DND-41 (cell line): ENCODE results near the gene ZFYVE28.

Experiments
- ATAC-seq: fragments of 200-7000 bp; cut with Tn5 transposase; 3 replicates; pipeline ENCODE4 v1.9.1; 2021; ENCODE audit warnings: low read depth; ENCODE audit not compliant: insufficient read depth
- DNase-seq: peaks from one replicate; pipeline ENCODE4 v3.0.0-alpha.2; 2020
- H2AFZ ChIP-seq: 2 replicates; pipeline ENCODE4 v1.6.0; 2012; ENCODE audit warnings: low read depth, low read length
- H3K27ac ChIP-seq: 2 replicates; pipeline ENCODE4 v1.5.1; 2012; ENCODE audit warnings: low read length, inconsistent platforms
- H3K27me3 ChIP-seq: fragments of 200-600 bp; sonication (generic); 2 replicates; pipeline ENCODE4 v1.6.0; 2012; ENCODE audit warnings: low read length, mild to moderate bottlenecking, inconsistent platforms; ENCODE audit not compliant: insufficient read depth, poor library complexity
- H3K36me3 ChIP-seq: 2 replicates; pipeline ENCODE4 v1.5.1; 2012; ENCODE audit warnings: low read length, inconsistent platforms; ENCODE audit not compliant: insufficient read depth
- H3K4me1 ChIP-seq: 2 replicates; pipeline ENCODE4 v1.5.1; 2012; ENCODE audit warnings: mild to moderate bottlenecking, low read length; ENCODE audit not compliant: insufficient read depth
- H3K4me2 ChIP-seq: 2 replicates; pipeline ENCODE4 v1.6.0; 2012; ENCODE audit warnings: mild to moderate bottlenecking, moderate library complexity, low read length, inconsistent platforms; ENCODE audit not compliant: insufficient read depth
- H3K4me3 ChIP-seq, 2 experiments: fragments of 200-600 bp in 1 of 2; shearing (Covaris generic) in 1 of 2; 2 replicates each; pipeline ENCODE4 v1.5.1; 2012 to 2016; ENCODE audit warnings: inconsistent platforms in 2 of 2, low read length in 2 of 2, mild to moderate bottlenecking in 2 of 2, low read depth in 1 of 2, moderate library complexity in 1 of 2
- H3K79me2 ChIP-seq: 2 replicates; pipeline ENCODE4 v1.6.0; 2012; ENCODE audit warnings: low read length, inconsistent platforms; ENCODE audit not compliant: insufficient read depth
- H3K9ac ChIP-seq: 2 replicates; pipeline ENCODE4 v1.6.0; 2012; ENCODE audit warnings: low read depth, mild to moderate bottlenecking, inconsistent platforms, low read length, moderate library complexity
- H3K9me3 ChIP-seq: 2 replicates; pipeline ENCODE4 v1.5.1; 2012; ENCODE audit warnings: low read length, moderate library complexity, mild to moderate bottlenecking, inconsistent platforms; ENCODE audit not compliant: insufficient read depth, severe bottlenecking
- H4K20me1 ChIP-seq: 2 replicates; pipeline ENCODE4 v1.6.0; 2012; ENCODE audit warnings: low read length; ENCODE audit not compliant: insufficient read depth
- CTCF ChIP-seq: IDR thresholded peaks from 2 replicates; pipeline ENCODE4 v1.5.1; 2012; ENCODE audit warnings: borderline replicate concordance, low read length, moderate library complexity, mild to moderate bottlenecking; ENCODE audit not compliant: poor library complexity, severe bottlenecking; ENCODE audit errors: extremely low read depth
- EZH2 ChIP-seq: IDR thresholded peaks from 3 replicates; pipeline ENCODE4 v1.6.1; 2012; ENCODE audit warnings: borderline replicate concordance, low read depth, mild to moderate bottlenecking, moderate library complexity, low read length, inconsistent platforms; ENCODE audit not compliant: severe bottlenecking

ZFYVE28 gene

GRCh38 chr4:2400841-2401609, 17.4 kb downstream of the ZFYVE28 start:
- DNase-seq (no peak), ATAC-seq (no peak)
- H3K27me3 ChIP-seq, result peaks cover 48% of the 10 kb centered on the region
- H3K4me1 ChIP-seq, result no peaks in the 10 kb centered on the region
- no peaks in the 10 kb centered on the region for H3K36me3 ChIP-seq
- TF ChIP-seq EZH2, result no peak
- TF ChIP-seq CTCF, result no peak
- H2AFZ ChIP-seq, result no peak overlapping the region
- peaks cover 30% of the 10 kb centered on the region for H4K20me1 ChIP-seq
- no peak overlapping the region for H3K4me3 ChIP-seq
- no peak overlapping the region for H3K27ac ChIP-seq
- H3K9ac ChIP-seq, result no peak overlapping the region
- no peaks in the 10 kb centered on the region for H3K9me3 ChIP-seq
- no peak overlapping the region for H3K4me2 ChIP-seq
- H3K79me2 ChIP-seq, result no peaks in the 10 kb centered on the region

- H3K9ac ChIP-seq, result no peak overlapping the region
- no peaks in the 10 kb centered on the region for H3K36me3 ChIP-seq
- DNase-seq (no peak), ATAC-seq (no peak)
- no peaks in the 10 kb centered on the region for H3K79me2 ChIP-seq
- TF ChIP-seq EZH2 (no peak), CTCF (no peak)
- no peak overlapping the region for H3K27ac ChIP-seq
- no peak overlapping the region for H2AFZ ChIP-seq
- no peaks in the 10 kb centered on the region for H3K9me3 ChIP-seq
- H3K27me3 ChIP-seq, result peaks cover 48% of the 10 kb centered on the region
- no peak overlapping the region for H3K4me2 ChIP-seq
- H4K20me1 ChIP-seq, result peaks cover 33% of the 10 kb centered on the region
- H3K4me3 ChIP-seq, result no peak overlapping the region
- H3K4me1 ChIP-seq, result no peaks in the 10 kb centered on the region
These were observed 18.7 kb downstream of the ZFYVE28 start for GRCh38 chr4:2399631-2400190.

- no peak for DNase-seq
- TF ChIP-seq EZH2 (no peak), CTCF (no peak)
- no peak overlapping the region for H3K4me2 ChIP-seq
- no peaks in the 10 kb centered on the region for H3K4me1 ChIP-seq
- no peaks in the 10 kb centered on the region for H3K79me2 ChIP-seq
- H2AFZ ChIP-seq, result no peak overlapping the region
- peaks cover 38% of the 10 kb centered on the region for H4K20me1 ChIP-seq
- no peaks in the 10 kb centered on the region for H3K9me3 ChIP-seq
- no peak overlapping the region for H3K27ac ChIP-seq
- H3K9ac ChIP-seq, result no peak overlapping the region
- no peaks in the 10 kb centered on the region for H3K36me3 ChIP-seq
- no peak overlapping the region for H3K4me3 ChIP-seq
- ATAC-seq, result no peak
- peaks cover 50% of the 10 kb centered on the region for H3K27me3 ChIP-seq
These were observed 19.2 kb downstream of the ZFYVE28 start for GRCh38 chr4:2399216-2399615.
